ENCODE measurements around the gene TBX10. TPM values are rescaled to one million over a fixed set of nuclear protein-coding genes. Genes with fewer than 3 reads are reported as not detected.

The TBX10 gene
- total RNA-seq, 4 donors from 2014 or later: not detected

GRCh38 chr11:67612751-67613150, 26.8 kb downstream of the TBX10 start:
- no peak for DNase-seq (ENCODE audit: low spot score in 2 of 2)
- Histone ChIP-seq H3K27ac (no peak overlapping the region), H3K4me3 (no peak overlapping the region), H3K27me3 (peaks cover 0 to 13% of the 10 kb centered on the region in 2 donors), H3K36me3 (peaks cover 0 to 51% (median 9%) of the 10 kb centered on the region in 3 donors), H3K4me1 (peaks cover 0 to 31% (median 10%) of the 10 kb centered on the region in 4 donors), H3K9me3 (no peaks in the 10 kb centered on the region)
- TF ChIP-seq CTCF (IDR thresholded peaks at IDR 0.05) (no peak), EP300 (IDR thresholded peaks at IDR 0.05) (no peak), POLR2A (IDR thresholded peaks at IDR 0.05) (no peak)
- 71 to 93% methylated on average over 8 to 9 of the region's 13 CpGs for WGBS, 2 donors

- peaks cover 0 to 51% (median 9%) of the 10 kb centered on the region in 3 donors for H3K36me3 ChIP-seq
- peaks cover 0 to 13% of the 10 kb centered on the region in 2 donors for H3K27me3 ChIP-seq
- WGBS, 2 donors: 84 to 86% methylated on average over 37 of the region's 37 CpGs
- DNase-seq (ENCODE audit: low spot score in 2 of 2): no peak
- peaks cover 0 to 37% (median 16%) of the 10 kb centered on the region in 4 donors for H3K4me1 ChIP-seq
- H3K27ac ChIP-seq: no peak overlapping the region
- H3K4me3 ChIP-seq: no peak overlapping the region
- H3K9me3 ChIP-seq: no peaks in the 10 kb centered on the region
- TF ChIP-seq CTCF (IDR thresholded peaks at IDR 0.05) (no peak), POLR2A (IDR thresholded peaks at IDR 0.05) (no peak), EP300 (IDR thresholded peaks at IDR 0.05) (no peak)
Observed at GRCh38 chr11:67611704-67612587, 27.6 kb downstream of the TBX10 start.

- WGBS, 2 donors: 92 to 97% methylated on average over 9 to 13 of the region's 14 CpGs
- Histone ChIP-seq H3K27me3 (peaks cover 0 to 12% of the 10 kb centered on the region in 2 donors), H3K9me3 (no peaks in the 10 kb centered on the region), H3K36me3 (peaks cover 0 to 51% (median 9%) of the 10 kb centered on the region in 3 donors), H3K27ac (no peak overlapping the region), H3K4me3 (no peak overlapping the region), H3K4me1 (peaks cover 0 to 40% (median 16%) of the 10 kb centered on the region in 4 donors)
- TF ChIP-seq EP300 (IDR thresholded peaks at IDR 0.05): no peak
- TF ChIP-seq CTCF (IDR thresholded peaks at IDR 0.05): no peak
- no peak for TF ChIP-seq POLR2A (IDR thresholded peaks at IDR 0.05)
- no peak for DNase-seq (ENCODE audit: low spot score in 2 of 2)
Observed at GRCh38 chr11:67611165-67611564, 28.4 kb downstream of the TBX10 start.

GRCh38 chr11:67610302-67610868, 29.2 kb downstream of the TBX10 start:
- peaks cover 0 to 51% (median 9%) of the 10 kb centered on the region in 3 donors for H3K36me3 ChIP-seq
- 86 to 92% methylated on average over 4 to 12 of the region's 15 CpGs for WGBS, 2 donors
- no peaks in the 10 kb centered on the region for H3K9me3 ChIP-seq
- no peak for TF ChIP-seq EP300 (IDR thresholded peaks at IDR 0.05)
- no peak for TF ChIP-seq POLR2A (IDR thresholded peaks at IDR 0.05)
- TF ChIP-seq CTCF (IDR thresholded peaks at IDR 0.05): no peak
- peaks cover 0 to 37% (median 16%) of the 10 kb centered on the region in 4 donors for H3K4me1 ChIP-seq
- H3K4me3 ChIP-seq: no peak overlapping the region
- H3K27me3 ChIP-seq: peaks cover 0 to 6% of the 10 kb centered on the region in 2 donors
- H3K27ac ChIP-seq: no peak overlapping the region
- no peak for DNase-seq (ENCODE audit: low spot score in 2 of 2)

GRCh38 chr11:67609316-67609715, 30.2 kb downstream of the TBX10 start:
- H3K4me3 ChIP-seq: no peak overlapping the region
- no peak overlapping the region for H3K27ac ChIP-seq
- no peaks in the 10 kb centered on the region for H3K9me3 ChIP-seq
- peaks cover 0 to 51% (median 9%) of the 10 kb centered on the region in 3 donors for H3K36me3 ChIP-seq
- WGBS, 2 donors: 89% methylated on average over 10 of the region's 10 CpGs
- TF ChIP-seq POLR2A (IDR thresholded peaks at IDR 0.05): no peak
- no peak for TF ChIP-seq EP300 (IDR thresholded peaks at IDR 0.05)
- TF ChIP-seq CTCF (IDR thresholded peaks at IDR 0.05): no peak
- peaks cover 0 to 32% (median 12%) of the 10 kb centered on the region in 4 donors for H3K4me1 ChIP-seq
- H3K27me3 ChIP-seq: no peaks in the 10 kb centered on the region
- DNase-seq (ENCODE audit: low spot score in 2 of 2): no peak

Measured in tibial nerve (tissue), 4 donors.